Lower leg skin (tissue), 4 donors: ENCODE measurements around the gene OGDHL. TPM values are rescaled to one million over a fixed set of nuclear protein-coding genes. Genes with fewer than 3 reads are reported as not detected.
"Not testable (repeated sequence)": the region's sequence is repeated elsewhere in the genome, so short reads cannot be mapped to it uniquely, and the experiment has no call there.

ENCODE experiments used
- DNase-seq, 2 donors: peaks; one replicate each; pipeline ENCODE4 v3.0.0-alpha.2; 2019; ENCODE audit warnings: low spot score in 2 of 2
- H3K4me3 ChIP-seq: fragments of 200-600 bp; sonication (generic); 2 replicates; pipeline ENCODE4 v1.5.1; 2017; ENCODE audit warnings: mild to moderate bottlenecking, low read depth; ENCODE audit not compliant: poor library complexity, severe bottlenecking
- CTCF ChIP-seq, 3 donors: fragments of 450-650 bp; IDR thresholded peaks; one replicate each; pipeline ENCODE4 v1.5.1; 2016; ENCODE audit warnings: antibody characterized with exemption in 3 of 3, mild to moderate bottlenecking in 3 of 3, moderate library complexity in 2 of 3
- POLR2A ChIP-seq, 2 donors: fragments of 450-650 bp; IDR thresholded peaks; one replicate each; pipeline ENCODE4 v1.6.1; 2016 to 2017; ENCODE audit warnings: antibody characterized with exemption in 2 of 2, mild to moderate bottlenecking in 1 of 2, moderate library complexity in 1 of 2
- WGBS, 2 donors: methylation state at CpG; one replicate each; pipeline ENCODE4 v1.1.5; 2018; 5-methylcytosine and 5-hydroxymethylcytosine counted together
- intact Hi-C: fragments of 100-400 bp; cut with DNase I; formaldehyde crosslinking; loops from one replicate; pipeline ENCODE4 v1.15.0; 2023; ENCODE audit warnings: low total_unique reads
- total RNA-seq, 4 donors: library from RNA; depleted of rRNA; stranded (reverse); fragments of >200 nt; gene quantifications; one replicate each; pipeline ENCODE4 v1.1.0, GENCODE V29; 2016

OGDHL gene
- total RNA-seq, 4 donors from 2014 or later = 0.10 to 0.16 TPM; not detected in 2

- intact Hi-C loops = no loop called here
- DNase-seq = no peak
- no peak for TF ChIP-seq POLR2A (IDR thresholded peaks at IDR 0.05)
- TF ChIP-seq CTCF (IDR thresholded peaks at IDR 0.05) = no peak
- no peak overlapping the region for H3K4me3 ChIP-seq
Observed at GRCh38 chr10:49781247-49781646, 19.1 kb upstream of the OGDHL start.

- whole genome bisulfite sequencing, 2 donors = 73 to 84% methylated on average over 3 of the region's 3 CpGs
- H3K4me3 ChIP-seq = no peak overlapping the region
- intact Hi-C loops = no loop called here
- DNase-seq = no peak
- no peak for TF ChIP-seq POLR2A (IDR thresholded peaks at IDR 0.05)
- TF ChIP-seq CTCF (IDR thresholded peaks at IDR 0.05) = no peak
Observed at GRCh38 chr10:49778197-49778596, 16.1 kb upstream of the OGDHL start.

GRCh38 chr10:49776851-49777250 lies 14.7 kb upstream of the OGDHL start:
- no peak for TF ChIP-seq POLR2A (IDR thresholded peaks at IDR 0.05)
- TF ChIP-seq CTCF (IDR thresholded peaks at IDR 0.05) = no peak
- intact Hi-C loops = no loop called here
- DNase-seq = no peak
- H3K4me3 ChIP-seq = no peak overlapping the region
- WGBS, 2 donors = 64 to 72% methylated on average over 4 of the region's 4 CpGs

GRCh38 chr10:49775014-49775413 lies 12.9 kb upstream of the OGDHL start:
- 66 to 74% methylated on average over 2 of the region's 2 CpGs for WGBS, 2 donors
- TF ChIP-seq POLR2A (IDR thresholded peaks at IDR 0.05) (no peak), CTCF (IDR thresholded peaks at IDR 0.05) (no peak)
- intact Hi-C loops = no loop called here
- DNase-seq = no peak
- H3K4me3 ChIP-seq = no peak overlapping the region

GRCh38 chr10:49772944-49773343 lies 10.8 kb upstream of the OGDHL start:
- DNase-seq, H3K4me3 ChIP-seq, intact Hi-C loops: not testable (repeated sequence)
- WGBS, 2 donors = 49 to 63% methylated on average over 5 of the region's 5 CpGs

- intact Hi-C loops, DNase-seq, H3K4me3 ChIP-seq: not testable (repeated sequence)
- 35 to 52% methylated on average over 11 of the region's 11 CpGs for WGBS, 2 donors
Observed at GRCh38 chr10:49771046-49771445, 8.9 kb upstream of the OGDHL start.

- no peak for DNase-seq
- intact Hi-C loops = no loop called here
- no peak for TF ChIP-seq CTCF (IDR thresholded peaks at IDR 0.05)
- TF ChIP-seq POLR2A (IDR thresholded peaks at IDR 0.05) = no peak
- H3K4me3 ChIP-seq = no peak overlapping the region
- 91 to 97% methylated on average over 8 of the region's 8 CpGs for WGBS, 2 donors
Observed at GRCh38 chr10:49769692-49770091, 7.6 kb upstream of the OGDHL start.
